Stimulated activated naive B cell treated with anti-CD40 and anti-IgM and Interleukin-4, amounts not matched to agents 10 μg/mL and 1 μg/mL and 100 μg/mL, for 72 hours (primary cell): ENCODE results near the gene C9orf152.

ENCODE experiments used
- ATAC-seq, 2 donors: fragments of 150-1000 bp; cut with Tn5 transposase; replicated peaks; 2 replicates each; pipeline ENCODE4 v1.10.0; 2021; ENCODE audit warnings: moderate library complexity in 1 of 2
- DNase-seq: peaks from one replicate; pipeline ENCODE4 v3.0.0; 2021
- H3K27ac Mint-ChIP-seq: one replicate; pipeline ENCODE4 v1.8.0; 2022; ENCODE audit warnings: mild to moderate bottlenecking, mixed read lengths
- H3K27me3 Mint-ChIP-seq, 2 donors: one replicate each; pipeline ENCODE4 v1.8.0; 2022; ENCODE audit warnings: mixed read lengths in 2 of 2
- H3K36me3 Mint-ChIP-seq, 2 donors: one replicate each; pipeline ENCODE4 v1.8.0; 2022; ENCODE audit warnings: mixed read lengths in 2 of 2, mild to moderate bottlenecking in 1 of 2
- H3K4me1 Mint-ChIP-seq, 2 donors: one replicate each; pipeline ENCODE4 v1.8.0; 2022; ENCODE audit warnings: mixed read lengths in 2 of 2, mild to moderate bottlenecking in 1 of 2
- H3K4me3 Mint-ChIP-seq, 2 donors: one replicate each; pipeline ENCODE4 v1.8.0; 2022; ENCODE audit warnings: mild to moderate bottlenecking in 2 of 2, mixed read lengths in 2 of 2, moderate library complexity in 1 of 2
- H3K9me3 Mint-ChIP-seq, 2 donors: one replicate each; pipeline ENCODE4 v1.8.0; 2022; ENCODE audit warnings: mixed read lengths in 2 of 2, mild to moderate bottlenecking in 1 of 2

Gene C9orf152

DNA sequence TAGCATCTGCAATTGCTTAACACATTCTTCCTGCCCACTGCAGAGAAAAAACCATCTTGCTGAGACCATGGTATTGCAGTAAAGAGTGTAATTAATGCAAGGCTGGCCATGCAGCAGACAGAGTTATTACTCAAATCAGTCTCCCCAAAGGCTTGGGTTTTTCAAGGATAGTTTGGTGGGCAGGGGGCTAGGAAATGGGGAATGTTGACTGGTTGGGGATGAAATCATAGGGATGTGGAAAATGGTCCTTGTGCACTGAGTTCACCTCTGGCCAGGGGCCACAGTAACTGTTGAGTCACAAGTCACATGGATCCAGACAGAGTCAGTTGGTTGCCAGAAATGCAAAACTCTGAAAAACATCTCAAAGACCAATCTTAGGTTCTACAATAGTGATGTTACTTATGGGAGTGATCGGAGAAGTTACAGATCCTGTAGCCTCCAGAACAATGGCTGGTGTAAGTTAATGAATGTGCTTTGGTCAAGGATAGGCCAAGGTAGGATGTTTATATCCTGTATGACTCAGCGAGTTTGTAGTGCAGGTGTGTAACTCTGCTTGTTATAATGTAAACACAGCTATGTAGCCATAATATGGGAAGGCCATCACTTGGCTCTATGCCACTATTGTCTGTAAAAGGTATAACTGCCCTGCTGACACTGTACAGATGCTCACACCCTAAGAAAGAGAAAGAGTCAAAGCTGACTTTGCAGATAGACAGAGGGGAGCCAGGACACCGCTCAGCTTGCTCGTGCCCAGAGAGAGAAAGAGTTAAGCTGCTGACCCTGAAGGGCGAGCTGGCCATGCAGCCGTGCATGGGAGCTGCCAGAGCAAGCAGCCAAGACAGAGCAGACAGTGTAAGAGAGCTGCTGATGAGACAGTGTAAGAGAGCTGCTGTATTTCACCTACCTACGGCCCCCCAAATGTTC lies 27.2 kb downstream of the C9orf152 start:
- DNase-seq = no peak
- Mint-ChIP-seq H3K36me3 (no peaks in the 10 kb centered on the region), H3K4me1 (peaks cover 7 to 16% of the 10 kb centered on the region in 2 donors), H3K9me3 (peaks cover 0 to 7% of the 10 kb centered on the region in 2 donors), H3K4me3 (no peak overlapping the region), H3K27ac (peak overlapping the region; percentile 59), H3K27me3 (no peaks in the 10 kb centered on the region)
- ATAC-seq = no peak

DNA sequence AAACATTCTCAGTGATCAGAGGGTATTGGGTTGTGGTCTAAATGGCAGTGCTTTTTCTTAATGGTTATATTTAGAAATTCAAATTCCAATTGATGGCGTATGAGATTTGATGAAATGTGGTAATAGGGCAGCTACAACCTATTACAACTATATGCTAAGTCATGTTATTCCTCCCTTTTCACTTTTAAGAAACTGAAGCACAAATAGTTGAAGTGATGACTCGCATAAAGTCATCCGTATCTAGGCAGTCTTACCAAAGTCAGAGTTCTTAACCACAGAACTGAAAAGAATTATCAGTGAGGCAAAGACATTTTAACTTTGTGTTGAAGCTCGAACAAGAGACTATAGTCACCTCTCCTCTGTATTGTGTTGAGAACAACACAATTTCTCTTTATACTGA lies 28.2 kb downstream of the C9orf152 start:
- no peak overlapping the region for H3K27ac Mint-ChIP-seq
- H3K4me3 Mint-ChIP-seq = no peak overlapping the region
- ATAC-seq (no peak), DNase-seq (no peak)
- peaks cover 0 to 7% of the 10 kb centered on the region in 2 donors for H3K9me3 Mint-ChIP-seq
- no peaks in the 10 kb centered on the region for H3K27me3 Mint-ChIP-seq
- peaks cover 11 to 25% of the 10 kb centered on the region in 2 donors for H3K4me1 Mint-ChIP-seq
- H3K36me3 Mint-ChIP-seq = peaks cover 0 to 3% of the 10 kb centered on the region in 2 donors

DNA sequence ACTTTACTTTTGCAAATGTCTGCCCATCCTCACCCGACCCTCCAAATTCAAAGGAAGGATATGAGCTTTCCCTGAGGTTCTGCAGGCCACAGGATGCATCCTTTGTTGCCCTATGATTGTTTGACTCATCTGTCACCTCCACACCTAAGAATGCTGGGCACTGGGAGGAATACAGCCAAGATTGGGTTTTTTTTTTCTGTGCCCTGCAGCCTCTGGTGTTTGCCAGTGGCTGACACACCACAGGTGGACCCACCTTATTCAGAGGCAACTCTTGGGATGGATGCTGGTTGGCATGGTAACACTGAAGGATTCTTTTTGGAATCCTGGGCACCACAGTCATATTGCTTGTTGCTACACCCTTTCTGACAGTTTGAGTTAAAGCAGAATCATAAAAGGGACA lies 29.7 kb downstream of the C9orf152 start:
- H3K36me3 Mint-ChIP-seq = peaks cover 6 to 11% of the 10 kb centered on the region in 2 donors
- peak overlapping the region; percentile 56 for H3K27ac Mint-ChIP-seq
- ATAC-seq (no peak), DNase-seq (no peak)
- peaks cover 14 to 31% of the 10 kb centered on the region in 2 donors for H3K4me1 Mint-ChIP-seq
- H3K27me3 Mint-ChIP-seq = no peaks in the 10 kb centered on the region
- H3K4me3 Mint-ChIP-seq = no peak overlapping the region
- H3K9me3 Mint-ChIP-seq = peaks cover 3 to 11% of the 10 kb centered on the region in 2 donors

DNA sequence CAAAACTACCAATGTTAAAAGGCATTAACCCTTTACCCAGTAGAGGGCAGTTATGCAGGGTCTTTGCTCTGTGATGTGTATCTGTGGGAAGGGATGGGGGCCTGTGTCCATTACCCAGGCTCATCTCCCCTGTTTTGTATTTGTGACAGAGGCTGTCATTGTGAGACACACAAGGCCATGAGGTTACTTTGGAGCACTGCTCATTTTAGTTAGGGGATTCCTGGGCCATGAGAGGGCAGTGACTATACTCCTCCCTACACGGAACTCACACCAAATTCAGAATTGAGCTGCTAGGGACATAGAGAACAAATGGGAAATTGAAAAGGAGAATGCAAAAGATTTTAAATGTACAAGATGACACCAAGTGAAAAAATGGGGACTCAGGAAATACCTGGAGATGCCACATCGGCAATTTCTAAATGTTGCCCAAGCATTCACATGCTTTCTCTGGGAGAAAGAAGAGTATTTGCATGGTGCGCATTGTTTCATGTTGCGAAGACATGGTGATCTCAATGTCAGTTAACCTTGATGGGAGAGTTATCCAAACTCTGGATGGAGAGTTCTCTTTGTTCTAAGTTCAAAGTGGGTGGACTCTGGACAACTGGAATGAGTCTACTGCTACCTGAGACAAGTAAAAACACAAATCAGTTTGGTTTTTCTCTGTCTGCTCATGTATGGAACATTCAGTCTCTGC lies 32.5 kb downstream of the C9orf152 start:
- Mint-ChIP-seq H3K36me3 (peaks cover 24 to 36% of the 10 kb centered on the region in 2 donors), H3K4me3 (peak overlapping the region; percentile 6 to 48), H3K9me3 (peaks cover 3 to 5% of the 10 kb centered on the region in 2 donors), H3K27ac (peak overlapping the region; percentile 84), H3K27me3 (no peaks in the 10 kb centered on the region), H3K4me1 (peaks cover 25 to 47% of the 10 kb centered on the region in 2 donors)
- ATAC-seq (peak; percentile 36 to 40), DNase-seq (no peak)

DNA sequence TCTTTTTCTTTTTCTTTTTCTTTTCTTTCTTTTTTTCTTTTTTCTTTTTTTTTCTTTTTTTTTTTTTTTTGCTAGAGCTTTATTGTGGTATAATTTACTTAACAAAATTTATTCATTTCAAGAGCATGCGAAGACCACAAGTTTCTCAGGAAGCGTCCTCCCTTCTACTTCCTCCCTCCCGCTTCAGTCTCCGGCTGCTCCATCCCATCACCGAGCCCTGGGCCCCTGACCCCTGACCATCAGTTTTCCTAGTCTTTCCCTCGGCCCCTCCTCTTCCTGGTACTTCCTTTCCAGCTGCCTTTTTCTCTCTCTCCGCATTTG lies 34.7 kb downstream of the C9orf152 start:
- H3K4me1 Mint-ChIP-seq = peaks cover 35 to 68% of the 10 kb centered on the region in 2 donors
- peaks cover 44 to 56% of the 10 kb centered on the region in 2 donors for H3K36me3 Mint-ChIP-seq
- H3K9me3 Mint-ChIP-seq = peaks cover 3 to 10% of the 10 kb centered on the region in 2 donors
- H3K27me3 Mint-ChIP-seq = no peaks in the 10 kb centered on the region
- H3K27ac Mint-ChIP-seq = peak overlapping the region; percentile 91
- H3K4me3 Mint-ChIP-seq = peak overlapping the region; percentile 53 to 60
- DNase-seq = no peak
- peak in 1 of 2 donors; percentile 19 for ATAC-seq

DNA sequence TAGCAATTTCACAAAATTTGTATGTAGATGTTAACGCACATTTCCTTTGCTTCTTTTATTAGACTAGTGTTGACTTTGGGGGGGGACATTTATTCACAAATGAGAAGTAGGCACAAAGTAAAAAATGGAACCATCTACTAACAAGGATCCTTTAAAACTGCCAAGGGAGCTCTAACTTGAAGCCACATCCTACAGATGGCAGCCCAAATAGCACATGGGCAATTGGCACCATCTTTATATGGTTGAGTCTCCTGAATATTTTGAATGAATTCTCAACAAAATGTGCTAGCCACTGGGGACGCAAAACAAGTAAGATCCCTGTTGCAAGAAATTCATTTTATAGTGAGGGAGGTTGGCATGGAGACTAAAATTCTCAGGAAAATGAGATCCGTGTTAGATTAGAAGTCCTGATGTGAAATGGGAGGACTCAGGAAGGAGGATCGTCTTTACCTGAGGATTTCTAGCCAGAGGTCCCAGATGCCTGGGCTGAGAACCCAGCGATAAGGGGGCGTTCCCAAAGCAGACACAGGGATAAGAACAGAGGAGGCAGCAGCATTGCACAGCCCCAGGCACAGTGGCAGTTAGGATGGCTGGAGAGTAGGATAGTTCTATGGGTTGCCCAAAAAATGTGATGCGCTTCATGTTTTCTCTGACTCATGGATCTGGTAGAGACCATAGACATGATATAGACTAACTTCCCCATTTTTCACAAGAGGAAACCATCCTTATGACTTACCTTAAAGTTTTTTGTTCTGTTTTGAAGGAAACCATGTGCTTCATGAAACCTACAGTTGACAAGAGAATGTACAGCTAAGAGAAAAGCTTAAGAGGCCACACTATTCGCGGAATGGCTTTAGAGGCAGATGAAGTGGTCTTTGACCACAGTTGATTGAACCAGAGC lies 37.4 kb downstream of the C9orf152 start:
- peaks cover 40 to 80% of the 10 kb centered on the region in 2 donors for H3K4me1 Mint-ChIP-seq
- no peaks in the 10 kb centered on the region for H3K27me3 Mint-ChIP-seq
- peaks cover 4 to 10% of the 10 kb centered on the region in 2 donors for H3K9me3 Mint-ChIP-seq
- peak overlapping the region; percentile 83 for H3K27ac Mint-ChIP-seq
- peak overlapping the region; percentile 4 to 44 for H3K4me3 Mint-ChIP-seq
- DNase-seq (no peak), ATAC-seq (peak; percentile 33 to 58)
- peaks cover 58 to 70% of the 10 kb centered on the region in 2 donors for H3K36me3 Mint-ChIP-seq

DNA sequence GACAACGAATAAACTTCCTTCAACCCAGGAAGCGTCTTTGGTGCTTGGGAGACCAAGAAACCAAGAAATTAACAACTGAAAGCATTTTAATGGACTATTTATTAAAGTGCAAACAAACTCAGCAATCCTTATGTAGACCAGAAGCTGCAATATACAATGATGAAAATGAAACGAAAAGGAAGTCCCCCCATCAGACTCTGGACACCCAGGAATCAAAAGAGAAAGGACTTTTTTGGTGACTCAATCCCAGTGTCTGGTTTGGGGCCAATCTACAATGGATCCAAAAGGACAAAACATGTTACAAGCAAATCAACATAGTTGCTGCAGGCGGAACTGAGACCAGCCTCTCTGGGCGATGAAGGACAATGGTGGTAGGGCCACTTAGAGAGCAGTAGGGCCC lies 39.5 kb downstream of the C9orf152 start:
- no peaks in the 10 kb centered on the region for H3K27me3 Mint-ChIP-seq
- peaks cover 3 to 9% of the 10 kb centered on the region in 2 donors for H3K9me3 Mint-ChIP-seq
- peak overlapping the region; percentile 43 to 52 for H3K4me3 Mint-ChIP-seq
- no peak for ATAC-seq
- no peak for DNase-seq
- H3K27ac Mint-ChIP-seq = peak overlapping the region; percentile 87
- H3K36me3 Mint-ChIP-seq = peaks cover 58 to 74% of the 10 kb centered on the region in 2 donors
- H3K4me1 Mint-ChIP-seq = peaks cover 38 to 74% of the 10 kb centered on the region in 2 donors

DNA sequence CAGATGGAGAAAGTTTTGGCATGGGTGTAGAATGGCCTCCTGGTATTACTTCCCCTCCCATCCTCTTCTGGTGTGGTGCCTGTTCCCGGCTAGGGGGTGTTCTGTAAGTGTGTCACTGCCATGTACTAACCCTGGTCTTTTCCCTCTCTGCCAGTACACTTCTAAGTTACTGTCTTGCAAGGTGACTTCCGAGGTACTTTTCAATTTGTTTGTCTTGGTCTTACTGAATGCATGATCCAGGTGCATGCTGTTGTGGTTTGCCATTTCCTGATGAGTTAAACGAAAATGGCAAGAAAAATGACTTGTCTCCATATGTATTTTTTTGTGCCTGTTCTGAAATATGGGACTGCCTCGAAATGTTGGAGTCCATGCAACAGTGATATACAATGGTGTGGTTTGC lies 46.0 kb downstream of the C9orf152 start:
- peak; percentile 57 to 76 for ATAC-seq
- peak overlapping the region; percentile 91 for H3K27ac Mint-ChIP-seq
- H3K4me1 Mint-ChIP-seq = peaks cover 53 to 80% of the 10 kb centered on the region in 2 donors
- H3K4me3 Mint-ChIP-seq = peak overlapping the region; percentile 2 to 22
- H3K9me3 Mint-ChIP-seq = no peaks in the 10 kb centered on the region
- H3K36me3 Mint-ChIP-seq = peaks cover 60 to 83% of the 10 kb centered on the region in 2 donors
- no peak for DNase-seq
- H3K27me3 Mint-ChIP-seq = no peaks in the 10 kb centered on the region

DNA sequence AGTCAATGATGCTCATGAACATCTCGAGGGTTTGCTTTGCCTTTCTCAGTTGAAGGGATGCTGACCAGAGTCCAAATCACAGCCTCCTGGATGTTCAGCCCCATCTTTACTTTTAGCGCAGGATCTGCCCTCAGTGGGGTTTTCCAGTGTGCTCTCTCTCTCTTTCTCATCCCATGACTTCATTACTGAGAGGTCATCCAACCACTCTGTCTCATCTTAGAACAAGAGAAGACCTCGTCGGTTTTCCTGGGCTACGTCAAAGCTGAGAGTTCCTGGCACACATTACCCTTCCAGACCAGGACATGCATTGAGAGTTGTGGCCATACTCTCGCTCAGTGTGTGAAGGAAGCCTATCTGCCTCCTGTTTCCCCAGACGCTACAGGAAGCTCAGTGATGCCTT lies 47.3 kb downstream of the C9orf152 start:
- Mint-ChIP-seq H3K27ac (peak overlapping the region; percentile 89), H3K9me3 (no peaks in the 10 kb centered on the region), H3K4me3 (peak overlapping the region in 1 of 2 donors; percentile 22), H3K4me1 (peaks cover 63 to 80% of the 10 kb centered on the region in 2 donors), H3K36me3 (peaks cover 60 to 85% of the 10 kb centered on the region in 2 donors), H3K27me3 (no peaks in the 10 kb centered on the region)
- DNase-seq = no peak
- ATAC-seq = no peak

DNA sequence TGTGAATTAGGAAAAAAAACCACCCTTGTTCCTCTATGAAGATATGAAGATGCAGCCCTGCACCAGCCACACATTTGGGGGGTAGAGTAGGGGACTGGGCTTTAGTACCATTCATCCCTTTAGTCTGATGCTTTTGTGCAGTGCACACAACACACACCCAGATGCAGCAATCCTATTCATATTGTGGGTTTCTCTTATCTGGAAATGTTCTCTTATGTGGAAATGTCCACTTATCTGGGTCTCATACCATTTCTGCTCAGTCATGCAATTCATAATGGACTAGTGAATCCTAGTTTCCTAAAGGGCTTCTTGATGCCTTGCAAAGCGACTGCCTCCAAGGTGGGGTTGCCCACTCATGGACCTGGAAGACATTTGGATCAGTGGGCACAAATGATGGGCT lies 47.8 kb downstream of the C9orf152 start:
- Mint-ChIP-seq H3K27ac (peak overlapping the region; percentile 71), H3K4me3 (no peak overlapping the region), H3K36me3 (peaks cover 62 to 84% of the 10 kb centered on the region in 2 donors), H3K9me3 (no peaks in the 10 kb centered on the region), H3K27me3 (no peaks in the 10 kb centered on the region), H3K4me1 (peaks cover 64 to 81% of the 10 kb centered on the region in 2 donors)
- DNase-seq = no peak
- ATAC-seq = no peak

DNA sequence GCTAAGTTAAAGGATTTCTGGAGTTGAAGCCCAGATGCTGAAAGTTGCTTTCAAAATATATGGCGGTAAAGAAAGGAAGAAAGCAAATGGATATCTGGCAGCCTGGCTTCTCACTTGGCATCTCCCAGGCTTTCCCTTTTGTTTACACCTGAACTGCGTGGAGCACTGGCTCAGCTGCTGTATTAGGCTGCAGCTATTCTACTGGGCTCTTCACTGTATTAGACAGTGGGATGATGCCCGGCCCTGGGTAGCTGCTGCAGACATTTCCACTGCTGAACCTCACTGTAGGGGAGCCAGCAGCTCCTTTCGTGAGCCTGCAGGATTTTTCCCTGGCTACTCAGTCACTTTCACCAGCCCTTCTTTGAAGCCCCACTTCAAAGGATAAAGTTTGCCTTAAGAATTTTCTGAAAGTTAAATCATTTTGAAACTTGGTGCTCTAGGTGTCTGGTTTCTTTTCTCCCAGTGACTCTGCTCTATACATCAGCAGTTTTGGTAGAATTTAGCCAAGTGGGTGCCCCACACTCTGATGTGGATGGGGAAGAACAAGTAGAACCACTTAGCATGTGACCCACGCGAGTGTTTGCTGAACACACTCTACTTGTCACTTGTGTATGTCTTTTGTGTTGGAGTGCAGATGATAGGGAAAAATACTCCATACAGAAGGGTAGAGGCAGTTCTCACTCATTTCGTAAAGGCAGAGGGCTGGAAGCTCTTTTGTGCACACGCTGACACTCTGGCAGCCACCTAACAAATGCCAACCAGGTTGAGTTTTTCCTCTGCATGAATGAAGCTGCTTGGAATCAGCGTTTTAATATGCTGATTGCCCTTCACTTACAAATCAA lies 49.9 kb downstream of the C9orf152 start:
- Mint-ChIP-seq H3K36me3 (peaks cover 66 to 85% of the 10 kb centered on the region in 2 donors), H3K4me3 (peak overlapping the region in 1 of 2 donors; percentile 48), H3K27me3 (no peaks in the 10 kb centered on the region), H3K4me1 (peaks cover 70 to 96% of the 10 kb centered on the region in 2 donors), H3K9me3 (no peaks in the 10 kb centered on the region), H3K27ac (peak overlapping the region; percentile 89)
- DNase-seq = no peak
- no peak for ATAC-seq

DNA sequence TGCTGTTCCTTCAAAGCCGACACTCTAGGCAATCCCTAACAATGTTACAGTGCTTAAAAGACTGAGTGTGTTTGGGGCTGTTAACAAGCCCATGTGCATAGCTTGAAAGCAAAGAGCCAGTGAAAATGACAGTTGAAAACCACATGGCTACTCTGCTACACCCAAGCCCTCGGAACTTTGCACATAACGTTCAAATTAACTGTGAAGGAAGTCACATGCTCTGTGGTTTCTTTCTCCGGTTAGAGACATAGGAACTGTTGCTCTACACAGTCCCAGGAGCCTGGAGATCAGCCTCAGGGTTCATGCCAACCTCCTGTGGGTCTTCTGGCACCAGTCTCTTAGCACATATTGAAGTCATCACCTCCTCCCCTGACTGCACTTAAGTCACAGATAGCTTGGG lies 51.1 kb downstream of the C9orf152 start:
- H3K4me1 Mint-ChIP-seq = peaks cover 74 to 100% of the 10 kb centered on the region in 2 donors
- peak overlapping the region; percentile 89 for H3K27ac Mint-ChIP-seq
- H3K9me3 Mint-ChIP-seq = no peaks in the 10 kb centered on the region
- ATAC-seq (peak; percentile 67 to 75), DNase-seq (no peak)
- H3K36me3 Mint-ChIP-seq = peaks cover 66 to 88% of the 10 kb centered on the region in 2 donors
- no peaks in the 10 kb centered on the region for H3K27me3 Mint-ChIP-seq
- peak overlapping the region; percentile 36 to 59 for H3K4me3 Mint-ChIP-seq

DNA sequence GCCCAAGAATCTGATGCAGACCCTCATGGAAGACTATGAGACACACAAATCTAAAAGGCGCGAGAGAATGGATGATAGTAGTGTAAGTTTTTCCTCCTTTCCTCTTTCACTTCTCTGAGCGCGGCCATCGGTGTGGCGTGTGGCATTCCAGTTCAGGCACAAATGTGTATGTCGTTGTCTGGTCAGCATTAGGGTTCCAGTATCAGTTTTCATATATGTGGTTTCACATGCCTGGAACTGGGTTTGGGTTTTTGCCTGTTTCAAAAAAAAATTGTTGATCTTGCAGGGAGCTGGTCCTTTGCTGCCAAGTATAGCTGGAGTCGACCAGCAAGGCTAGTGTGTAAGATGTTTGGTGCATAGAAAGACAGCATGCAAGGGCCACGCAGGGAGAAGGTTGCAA lies 51.5 kb downstream of the C9orf152 start:
- Mint-ChIP-seq H3K4me1 (peaks cover 76 to 100% of the 10 kb centered on the region in 2 donors), H3K36me3 (peaks cover 67 to 88% of the 10 kb centered on the region in 2 donors), H3K27me3 (no peaks in the 10 kb centered on the region), H3K4me3 (peak overlapping the region; percentile 55 to 62), H3K27ac (peak overlapping the region; percentile 89), H3K9me3 (no peaks in the 10 kb centered on the region)
- no peak for DNase-seq
- ATAC-seq = no peak
